Hepatic stellate cell (primary cell): ENCODE data around the gene PREX1.

Source experiments
- DNase-seq: peaks from one replicate; pipeline ENCODE4 v3.0.0; 2011; ENCODE audit warnings: low spot score

Gene PREX1

DNA sequence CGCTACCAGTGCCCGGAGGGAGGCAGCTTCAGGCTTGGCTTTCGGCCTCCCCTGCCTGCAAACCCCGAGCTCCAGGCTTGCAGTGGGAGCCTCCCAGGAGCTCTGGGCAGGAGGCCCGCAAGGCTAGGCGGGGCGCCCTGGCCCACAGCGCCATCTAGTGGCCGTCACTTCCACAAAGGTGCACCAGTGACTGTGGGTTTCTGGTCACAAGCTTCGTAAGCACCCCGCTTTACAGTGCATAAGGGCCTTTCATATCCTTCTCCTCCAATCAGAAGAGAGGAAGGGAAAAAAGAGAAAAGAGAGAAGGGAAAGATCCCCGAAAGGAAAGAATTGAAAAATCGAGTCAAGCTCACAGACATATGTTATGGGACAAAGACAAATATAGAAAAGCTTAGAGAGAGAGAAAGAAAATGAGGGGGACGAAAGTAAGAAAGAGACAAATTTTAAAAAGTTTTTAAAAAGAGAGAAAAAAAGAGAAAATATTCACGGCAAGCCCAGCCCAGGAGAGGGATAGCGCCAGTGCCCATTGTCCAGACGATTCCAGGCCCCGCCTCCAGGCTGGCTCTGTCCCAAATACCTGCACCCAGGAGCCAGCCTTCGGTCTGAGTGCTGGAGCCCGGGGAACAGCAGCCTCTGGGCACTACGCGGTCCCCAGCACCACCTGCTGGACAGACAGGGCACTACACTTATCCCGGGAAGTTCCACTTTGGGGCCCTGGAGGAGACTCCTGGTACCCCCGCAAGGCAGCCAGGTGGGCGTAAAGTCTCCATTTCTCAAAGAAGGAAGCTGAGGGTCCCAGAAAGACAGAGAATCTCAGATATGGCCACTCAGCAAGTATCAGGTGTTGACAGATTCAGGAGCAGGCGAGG is 207.1 kb downstream of the PREX1 start:
- peak; percentile 88 for DNase-seq

DNA sequence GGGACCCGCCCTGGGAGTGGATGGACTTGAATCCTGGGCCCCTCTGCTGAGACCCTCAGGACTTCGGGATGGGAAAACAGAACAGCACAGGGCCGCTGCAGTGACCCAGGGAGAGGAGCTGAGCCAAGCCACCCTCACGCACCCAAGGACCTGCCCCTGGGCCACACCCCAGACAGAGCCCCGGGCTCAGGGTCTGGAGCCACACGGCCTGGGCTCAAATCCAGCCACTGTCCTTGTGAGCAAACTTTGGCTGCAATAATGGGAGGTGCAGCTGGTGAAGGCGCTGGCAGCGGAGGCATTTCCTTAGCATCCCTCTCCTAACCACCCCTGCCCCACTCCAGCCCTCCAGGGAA is 207.7 kb downstream of the PREX1 start:
- no peak for DNase-seq

DNA sequence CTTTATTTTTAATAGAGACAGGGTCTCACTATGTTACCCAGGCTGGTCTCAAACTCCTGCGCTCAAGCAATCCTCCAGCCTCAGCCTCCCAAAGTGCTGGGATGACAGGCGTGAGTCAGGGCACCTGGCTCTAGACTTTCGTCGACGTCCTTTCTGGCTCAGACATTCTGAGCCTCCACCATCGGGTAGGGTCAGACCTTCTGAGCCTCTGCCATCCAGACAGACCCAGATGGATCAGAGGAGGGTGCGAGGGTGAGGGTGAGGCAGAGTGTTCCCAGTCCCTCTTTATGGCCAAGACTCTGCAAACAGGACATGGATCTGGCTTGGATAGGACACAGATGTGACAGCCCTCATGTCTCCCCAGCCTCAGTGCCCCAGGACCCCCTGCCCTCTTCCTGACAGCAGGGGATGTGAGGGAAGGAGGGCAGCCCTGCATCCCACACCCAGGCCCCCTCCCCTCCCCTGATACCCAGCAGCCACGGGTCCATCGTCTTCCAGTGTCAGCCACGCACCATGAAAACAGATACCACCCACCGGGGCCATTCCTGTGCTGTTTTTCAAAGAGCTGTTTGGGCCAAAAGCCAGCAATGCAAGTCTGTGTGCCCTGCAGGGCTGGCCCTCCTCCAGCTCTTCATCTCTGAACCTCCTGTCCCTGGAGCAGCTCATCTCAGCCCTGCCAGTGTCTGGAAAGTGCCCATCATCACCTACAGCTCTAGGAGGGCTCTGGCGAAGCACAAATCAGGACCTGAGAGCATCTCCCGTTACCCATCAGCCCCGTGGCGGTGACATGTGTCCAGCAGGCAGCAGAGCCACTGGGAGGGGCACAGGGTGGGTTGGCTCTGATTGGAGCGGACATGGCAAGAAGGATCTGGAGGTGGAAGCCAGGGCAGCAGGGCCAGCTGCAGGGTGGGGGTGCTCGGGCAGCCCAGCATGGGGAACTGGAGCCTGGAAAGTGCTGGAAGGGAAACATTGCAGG is 208.4 kb downstream of the PREX1 start:
- DNase-seq: no peak

- DNase-seq: no peak
Measured at GRCh38 chr20:48618631-48619030, 209.2 kb downstream of the PREX1 start.

DNA sequence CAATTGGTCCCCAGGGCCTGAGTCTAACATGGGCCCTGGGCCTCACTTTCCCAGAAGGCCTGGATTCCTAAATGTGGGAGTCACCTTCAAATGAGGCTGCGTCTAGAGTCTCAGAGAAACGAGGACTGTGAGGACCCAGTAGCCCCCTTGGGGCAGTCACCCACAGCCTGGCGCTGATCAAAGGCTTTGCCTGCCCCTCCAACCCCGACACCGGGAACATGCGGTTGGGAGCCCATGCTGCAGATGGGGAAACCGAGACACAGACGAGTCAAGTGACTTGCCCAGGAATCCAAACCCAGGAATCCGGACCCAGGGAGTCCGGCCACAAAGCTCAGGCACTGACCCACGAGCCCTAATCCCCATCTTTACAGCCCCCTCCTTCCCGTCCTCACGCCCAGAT is 209.7 kb downstream of the PREX1 start:
- no peak for DNase-seq

DNA sequence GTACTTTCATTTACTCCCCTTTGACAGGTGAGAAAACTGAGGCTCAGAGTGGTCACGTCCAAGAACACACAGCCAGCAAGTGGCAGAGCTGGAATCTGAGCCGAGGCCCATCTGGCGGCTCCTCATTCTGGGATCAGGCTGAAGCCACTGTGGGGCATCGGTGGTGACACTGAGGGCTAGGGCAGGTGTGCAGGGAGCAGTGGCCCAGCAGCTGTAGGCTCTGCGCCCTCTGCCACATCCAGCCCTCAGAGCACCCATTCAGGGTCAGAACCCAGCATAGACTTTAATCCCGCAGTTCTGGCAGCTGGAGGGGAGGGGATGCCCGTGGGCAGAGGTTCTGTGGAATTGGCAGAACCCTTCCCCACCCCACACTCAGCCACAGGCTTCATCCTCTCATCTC is 210.3 kb downstream of the PREX1 start:
- no peak for DNase-seq

DNA sequence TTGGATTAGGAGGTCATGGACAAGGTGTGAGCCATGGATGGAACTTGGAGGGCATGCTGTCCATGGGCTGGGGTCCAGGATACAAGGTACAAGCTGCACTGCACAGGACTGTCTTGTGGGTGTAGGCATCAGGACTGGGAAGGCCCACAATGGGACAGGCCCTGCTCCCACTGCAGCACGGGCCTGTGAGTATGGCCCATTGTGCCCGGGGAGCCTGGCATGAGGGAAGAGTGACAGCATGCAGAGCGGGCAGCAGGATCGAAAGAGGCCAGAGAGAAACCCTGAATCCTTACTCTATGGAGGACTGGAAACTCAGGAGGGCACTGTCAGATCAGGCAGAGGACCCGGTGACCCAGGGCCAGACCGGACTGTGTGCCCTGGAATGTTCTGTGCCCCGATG is 211.3 kb downstream of the PREX1 start:
- no peak for DNase-seq

- DNase-seq: no peak
Measured at GRCh38 chr20:48615871-48616270, 211.9 kb downstream of the PREX1 start.

DNA sequence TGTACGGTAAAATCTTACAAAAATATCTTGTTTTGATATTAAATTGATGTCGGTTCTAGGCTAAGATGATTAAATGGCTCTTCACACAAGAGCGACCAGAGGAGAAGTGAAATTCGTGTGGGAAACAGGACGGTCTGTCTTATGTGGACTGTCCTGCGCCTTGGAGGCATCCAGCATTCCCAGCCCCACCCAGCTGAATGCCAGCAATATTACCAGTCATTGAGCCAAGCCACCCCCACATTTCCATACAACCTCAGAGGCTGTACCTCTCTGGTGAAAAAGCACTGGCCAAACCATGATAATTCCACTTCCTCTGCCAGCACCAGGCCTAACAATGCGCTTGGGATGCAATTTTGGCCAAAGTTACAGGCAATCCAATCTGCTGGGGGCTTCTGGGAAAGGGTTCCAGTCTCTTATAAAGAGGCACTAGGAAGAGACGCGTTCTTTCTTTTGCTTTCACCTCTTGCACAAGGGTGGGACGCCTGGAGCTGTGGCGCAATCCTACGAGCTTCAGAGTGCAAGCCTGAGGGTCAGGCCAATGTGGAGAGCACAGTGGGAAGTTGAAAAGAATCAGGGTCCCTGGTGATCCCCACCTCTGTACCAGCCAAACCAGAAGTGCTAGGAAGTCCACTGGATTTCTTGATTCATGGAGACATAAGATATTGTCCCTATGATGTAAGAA is 213.1 kb downstream of the PREX1 start:
- DNase-seq: no peak

DNA sequence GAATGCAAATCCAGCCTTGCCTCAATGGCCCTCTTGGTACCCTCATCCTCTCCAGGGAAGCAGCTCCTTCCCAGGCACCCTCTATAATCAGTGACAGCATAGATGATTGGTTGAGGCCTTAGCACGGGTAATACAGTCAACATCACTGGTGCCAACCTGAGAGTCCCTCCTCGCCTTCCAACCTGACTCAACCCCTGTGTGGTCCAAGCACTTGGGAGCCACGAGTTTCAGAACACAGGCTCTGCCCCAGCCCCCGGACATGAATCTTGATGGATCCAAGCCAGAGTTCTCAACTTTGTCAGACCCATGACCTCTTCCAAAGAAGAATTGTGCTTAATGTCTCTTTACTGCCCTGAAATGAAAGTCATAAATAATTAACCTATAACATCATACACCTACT is 213.9 kb downstream of the PREX1 start:
- no peak for DNase-seq

DNA sequence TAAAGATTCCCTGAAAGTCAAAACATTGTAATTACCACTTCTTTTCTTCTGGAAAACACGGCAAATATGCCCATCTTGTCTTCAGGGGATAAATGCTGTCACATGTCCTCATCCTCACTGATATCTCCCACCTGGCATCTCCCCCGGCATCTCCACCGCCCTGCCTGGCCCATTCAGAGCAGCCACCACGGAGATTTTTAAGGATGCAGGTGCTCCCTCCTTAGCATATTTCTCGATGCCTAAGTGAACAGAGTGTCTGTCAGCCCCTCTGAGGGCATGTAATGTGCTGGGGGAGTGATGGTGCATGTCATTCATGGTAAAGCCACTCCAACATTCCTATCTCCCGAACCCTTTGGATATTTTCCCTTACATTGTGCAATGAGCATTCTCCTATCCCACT is 215.5 kb downstream of the PREX1 start:
- no peak for DNase-seq

DNA sequence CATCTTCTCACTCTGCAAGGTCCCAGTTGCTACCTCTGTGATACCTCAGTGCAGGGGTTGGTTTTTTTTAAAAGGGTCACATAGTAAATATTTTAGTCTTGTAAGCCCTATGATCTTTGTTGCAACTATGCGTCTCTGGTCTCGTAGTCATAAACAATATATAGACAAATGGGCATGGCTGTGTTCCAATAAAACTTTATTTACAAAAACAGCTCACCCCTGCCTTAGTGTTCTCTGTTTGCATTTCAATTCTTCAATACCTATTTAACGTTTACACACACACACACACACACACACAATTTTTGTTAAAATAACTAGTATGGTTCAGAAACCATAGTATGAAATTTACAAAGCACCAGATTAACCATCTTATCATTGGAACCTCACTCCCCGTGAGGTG is 216.8 kb downstream of the PREX1 start:
- no peak for DNase-seq

DNA sequence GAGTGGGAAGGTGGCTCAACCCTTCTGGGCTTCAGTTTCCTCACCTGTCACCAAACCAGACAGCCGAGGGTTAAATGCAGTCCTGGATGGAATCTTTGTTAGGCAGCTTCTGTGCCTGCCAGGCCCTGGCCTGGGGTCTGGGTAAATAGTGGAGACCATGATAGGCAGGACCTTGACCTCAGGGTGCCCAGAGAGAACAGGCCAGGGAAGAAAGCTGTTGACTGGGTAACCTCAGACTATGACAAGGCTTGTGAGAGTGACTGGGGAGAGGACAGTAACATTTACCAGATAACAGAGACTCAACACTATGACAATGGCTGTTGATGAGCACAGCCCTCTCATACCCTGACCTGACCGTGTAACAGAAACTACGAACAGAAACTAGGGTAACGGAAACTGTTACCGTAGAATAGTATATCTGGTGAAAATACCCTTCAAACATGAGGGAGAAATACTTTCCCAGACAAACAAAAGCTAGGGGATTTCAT is 218.3 kb downstream of the PREX1 start:
- DNase-seq: no peak

- no peak for DNase-seq
Measured at GRCh38 chr20:48608756-48609155, 219.0 kb downstream of the PREX1 start.

- no peak for DNase-seq
Measured at GRCh38 chr20:48607544-48607865, 220.3 kb downstream of the PREX1 start.

DNA sequence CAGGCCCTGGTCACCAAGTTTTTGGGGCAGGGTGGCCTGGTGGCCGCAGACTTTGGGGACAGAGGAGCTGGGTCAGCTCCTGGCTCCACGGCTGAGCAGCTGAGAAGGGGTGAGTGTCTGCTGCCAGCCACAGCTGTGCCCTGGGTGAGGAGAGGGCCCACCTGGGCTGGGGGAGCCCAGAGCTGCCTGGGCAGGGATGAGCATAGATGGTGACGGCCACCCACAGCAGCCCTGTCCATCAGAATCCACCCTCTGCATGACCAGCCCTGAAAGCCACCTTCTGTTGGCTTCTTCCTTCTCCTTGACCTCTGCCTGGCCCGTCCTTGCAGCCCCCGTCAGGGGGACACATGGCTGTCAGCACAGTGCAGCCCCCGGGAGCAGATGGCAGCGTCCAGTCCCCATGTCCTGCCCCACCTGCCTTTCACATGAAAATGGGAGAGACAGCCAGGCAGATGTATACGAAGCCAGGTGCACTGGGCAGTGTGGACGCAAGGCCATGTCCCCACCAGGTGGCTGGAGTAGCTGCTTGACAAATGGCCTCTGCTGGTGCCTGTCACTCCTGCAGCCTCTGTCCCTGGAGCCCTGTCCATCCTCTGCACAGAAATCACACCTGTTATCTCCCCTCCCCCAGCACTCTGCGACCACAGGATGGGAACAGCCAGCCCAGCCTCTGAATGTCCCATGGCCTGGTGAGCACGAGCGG is 220.8 kb downstream of the PREX1 start:
- no peak for DNase-seq

- no peak for DNase-seq
Measured at GRCh38 chr20:48606172-48606840, 221.5 kb downstream of the PREX1 start.

GRCh38 chr20:48605364-48606171 is 222.2 kb downstream of the PREX1 start:
- DNase-seq: no peak

- DNase-seq: no peak
Measured at GRCh38 chr20:48604936-48605335, 222.9 kb downstream of the PREX1 start.

GRCh38 chr20:48604426-48604825 is 223.4 kb downstream of the PREX1 start:
- DNase-seq: no peak
